ENCODE measurements around the gene FRG2. TPM values are rescaled to one million over a fixed set of nuclear protein-coding genes. Genes with fewer than 3 reads are reported as not detected.
"Not testable (repeated sequence)": the region's sequence is repeated elsewhere in the genome, so short reads cannot be mapped to it uniquely, and the experiment has no call there.

Gene FRG2
- total RNA-seq, 2 donors from 2014 or later, result not detected

GRCh38 chr4:190016369-190017289 is 10.4 kb downstream of the FRG2 start:
- Histone ChIP-seq H3K27ac (no peak overlapping the region), H3K9me3 (no peaks in the 10 kb centered on the region), H3K4me1 (replicated peaks) (no peaks in the 10 kb centered on the region), H3K4me3 (no peak overlapping the region), H3K36me3 (no peaks in the 10 kb centered on the region), H3K27me3 (replicated peaks; ENCODE audit: insufficient read depth) (peaks cover 34% of the 10 kb centered on the region)
- intact Hi-C loops (cut with DNase I), result no loop called here
- TF ChIP-seq CTCF (IDR thresholded peaks at IDR 0.05), result no peak
- TF ChIP-seq POLR2AphosphoS5 (IDR thresholded peaks at IDR 0.05), result no peak
- TF ChIP-seq POLR2A (IDR thresholded peaks at IDR 0.05), result no peak
- WGBS, result 14% methylated on average over 38 of the region's 43 CpGs
- no peak for DNase-seq (ENCODE audit: low spot score)

DNA sequence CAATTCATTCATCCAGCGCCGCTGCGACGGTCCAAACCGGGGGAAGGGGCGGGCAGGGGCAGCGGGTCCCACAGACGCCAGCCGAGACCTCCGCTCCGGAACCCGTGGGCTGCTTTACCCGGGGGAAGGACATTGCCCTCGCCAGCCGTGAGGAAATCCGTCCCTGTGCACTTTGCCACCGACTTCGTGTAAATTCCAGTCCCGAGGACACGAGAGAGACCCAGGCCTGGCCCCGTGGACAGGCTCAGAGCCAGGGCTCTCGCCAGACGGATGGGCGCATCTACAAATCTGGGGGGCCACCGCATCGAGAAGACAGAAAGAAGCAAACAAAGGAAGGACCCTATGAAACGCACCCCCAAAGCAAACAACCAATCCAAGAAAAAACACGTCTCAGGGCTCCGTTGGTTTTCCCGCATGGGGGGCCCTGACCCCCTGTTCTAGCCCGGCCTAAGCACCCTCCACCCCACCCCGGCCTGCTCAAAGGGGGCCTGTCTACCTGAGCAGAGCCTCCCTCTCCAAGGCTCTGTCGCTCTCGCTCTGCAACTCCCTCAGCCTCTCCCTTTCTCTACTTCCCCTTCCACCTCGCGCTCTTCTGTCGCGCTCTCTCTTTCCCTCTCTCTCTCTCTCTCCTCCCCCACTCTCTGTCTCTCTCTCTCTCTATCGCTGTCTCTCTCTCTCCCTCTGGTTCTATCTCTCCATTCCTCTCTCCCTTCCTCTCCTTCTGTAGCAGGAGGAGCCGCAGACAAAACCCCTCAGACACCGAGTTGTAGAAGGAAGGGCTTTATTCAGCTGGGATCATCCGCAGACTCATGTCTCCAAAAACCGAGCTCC is 11.3 kb downstream of the FRG2 start:
- no peaks in the 10 kb centered on the region for H3K36me3 ChIP-seq
- no peak overlapping the region for H3K4me3 ChIP-seq
- WGBS, result 10% methylated on average over 43 of the region's 43 CpGs
- DNase-seq (ENCODE audit: low spot score), result no peak
- intact Hi-C loops (cut with DNase I), result no loop called here
- H3K4me1 ChIP-seq (replicated peaks), result no peaks in the 10 kb centered on the region
- no peaks in the 10 kb centered on the region for H3K9me3 ChIP-seq
- peaks cover 30% of the 10 kb centered on the region for H3K27me3 ChIP-seq (replicated peaks; ENCODE audit: insufficient read depth)
- no peak overlapping the region for H3K27ac ChIP-seq
- no peak for TF ChIP-seq POLR2A (IDR thresholded peaks at IDR 0.05)
- TF ChIP-seq POLR2AphosphoS5 (IDR thresholded peaks at IDR 0.05), result no peak
- TF ChIP-seq CTCF (IDR thresholded peaks at IDR 0.05), result no peak

GRCh38 chr4:190014771-190015537 is 12.1 kb downstream of the FRG2 start:
- intact Hi-C loops (cut with DNase I), result no loop called here
- WGBS, result 2% methylated on average over 61 of the region's 76 CpGs
- TF ChIP-seq CTCF (IDR thresholded peaks at IDR 0.05) (no peak), POLR2A (IDR thresholded peaks at IDR 0.05) (no peak), POLR2AphosphoS5 (IDR thresholded peaks at IDR 0.05) (no peak)
- Histone ChIP-seq H3K27me3 (replicated peaks; ENCODE audit: insufficient read depth) (peaks cover 23% of the 10 kb centered on the region), H3K36me3 (no peaks in the 10 kb centered on the region), H3K27ac (no peak overlapping the region), H3K9me3 (no peaks in the 10 kb centered on the region), H3K4me1 (replicated peaks) (no peaks in the 10 kb centered on the region), H3K4me3 (no peak overlapping the region)
- no peak for DNase-seq (ENCODE audit: low spot score)

GRCh38 chr4:189989941-189990340 is 37.1 kb downstream of the FRG2 start:
- H3K27ac ChIP-seq; H3K27me3 ChIP-seq (replicated peaks; ENCODE audit: insufficient read depth); H3K9me3 ChIP-seq; H3K4me3 ChIP-seq; DNase-seq (ENCODE audit: low spot score); H3K36me3 ChIP-seq; H3K4me1 ChIP-seq (replicated peaks); intact Hi-C loops (cut with DNase I): not testable (repeated sequence)
- WGBS, result 84% methylated on average over 2 of the region's 3 CpGs
